Suprapubic skin (tissue), 4 donors: ENCODE data around the gene BRD3OS. TPM values are rescaled to one million over a fixed set of nuclear protein-coding genes. Genes with fewer than 3 reads are reported as not detected.

Experiments
- DNase-seq, 2 donors: peaks; one replicate each; pipeline ENCODE4 v3.0.0-alpha.2; 2019; ENCODE audit warnings: low spot score in 2 of 2
- H3K27ac ChIP-seq: fragments of 200-600 bp; sonication (generic); one replicate; pipeline ENCODE4 v1.5.1; 2019
- H3K27me3 ChIP-seq: fragments of 200-600 bp; sonication (generic); one replicate; pipeline ENCODE4 v1.5.1; 2019
- H3K36me3 ChIP-seq: fragments of 200-600 bp; sonication (generic); one replicate; pipeline ENCODE4 v1.5.1; 2019
- H3K4me1 ChIP-seq: fragments of 200-600 bp; sonication (generic); one replicate; pipeline ENCODE4 v1.5.1; 2019
- H3K4me3 ChIP-seq: fragments of 200-600 bp; sonication (generic); one replicate; pipeline ENCODE4 v1.5.1; 2019; ENCODE audit warnings: mild to moderate bottlenecking
- H3K9me3 ChIP-seq: fragments of 200-600 bp; sonication (generic); one replicate; pipeline ENCODE4 v1.5.1; 2019
- EP300 ChIP-seq: sonication (generic); formaldehyde crosslinking; IDR thresholded peaks from one replicate; pipeline ENCODE4 v1.6.1; 2017; ENCODE audit warnings: antibody characterized with exemption
- POLR2A ChIP-seq, 2 donors: fragments of 450-650 bp; IDR thresholded peaks; one replicate each; pipeline ENCODE4 v1.6.1; 2017; ENCODE audit warnings: antibody characterized with exemption in 2 of 2, mild to moderate bottlenecking in 2 of 2, moderate library complexity in 2 of 2
- POLR2AphosphoS5 ChIP-seq, 3 donors: sonication (generic); formaldehyde crosslinking; IDR thresholded peaks; one replicate each; pipeline ENCODE4 v1.6.1; 2017; ENCODE audit warnings: antibody characterized with exemption in 3 of 3
- WGBS: methylation state at CpG from one replicate; pipeline ENCODE4 v1.1.5; 2018; 5-methylcytosine and 5-hydroxymethylcytosine counted together
- total RNA-seq, 4 donors: library from RNA; depleted of rRNA; stranded (reverse); fragments of >200 nt; gene quantifications; one replicate each; pipeline ENCODE4 v1.1.0, GENCODE V29; 2016
- TF ChIP-seq, protein P1 (sequence below), 2 donors: fragments of 200-600 bp in 1 of 2; fragments of 450-650 bp in 1 of 2; sonication (generic) in 1 of 2; IDR thresholded peaks; one replicate each; pipeline ENCODE4 v1.5.1; 2016 to 2019; ENCODE audit warnings: antibody characterized with exemption in 2 of 2, mild to moderate bottlenecking in 1 of 2, moderate library complexity in 1 of 2

The BRD3OS gene
- total RNA-seq, 4 donors from 2014 or later = 6.2 to 10.4 (median 9.5) TPM

DNA sequence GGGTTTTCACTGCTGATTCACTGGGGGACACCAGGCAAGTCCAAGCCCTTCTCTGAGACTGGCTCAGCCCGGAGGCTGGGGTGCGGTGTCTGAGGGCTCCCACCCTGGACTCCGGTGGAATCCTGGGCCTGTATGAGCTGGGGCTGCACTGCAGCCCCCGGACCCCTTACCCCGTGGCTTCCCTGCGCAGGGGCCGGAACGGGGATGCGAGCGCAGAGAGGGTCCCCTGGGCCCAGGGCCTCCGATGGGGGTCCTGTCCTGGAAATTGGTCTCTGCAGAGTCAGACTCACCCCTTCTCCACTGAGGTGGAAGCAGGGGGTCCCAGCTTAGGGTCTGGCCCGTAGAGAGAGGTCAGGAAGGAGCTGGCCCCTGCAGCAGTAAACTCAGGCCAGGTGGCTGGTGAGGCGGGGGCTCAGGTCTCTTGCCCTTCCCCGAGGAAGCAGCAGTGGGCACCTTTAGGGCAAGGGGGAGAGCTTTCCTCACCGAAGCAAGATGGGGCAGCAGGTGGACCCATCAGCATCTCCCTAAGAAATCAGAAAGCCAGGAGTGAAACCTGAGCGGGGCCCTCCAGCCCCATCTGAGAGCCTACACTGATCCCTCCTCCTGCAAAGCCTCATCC, 31.5 kb upstream of the BRD3OS start:
- DNase-seq = peak in 1 of 2 donors; percentile 64
- 51% methylated on average over 11 of the region's 16 CpGs for WGBS
- peaks cover 11% of the 10 kb centered on the region for H3K27me3 ChIP-seq
- no peak for TF ChIP-seq POLR2A (IDR thresholded peaks at IDR 0.05)
- TF ChIP-seq POLR2AphosphoS5 (IDR thresholded peaks at IDR 0.05) = no peak
- TF ChIP-seq, protein P1, sequence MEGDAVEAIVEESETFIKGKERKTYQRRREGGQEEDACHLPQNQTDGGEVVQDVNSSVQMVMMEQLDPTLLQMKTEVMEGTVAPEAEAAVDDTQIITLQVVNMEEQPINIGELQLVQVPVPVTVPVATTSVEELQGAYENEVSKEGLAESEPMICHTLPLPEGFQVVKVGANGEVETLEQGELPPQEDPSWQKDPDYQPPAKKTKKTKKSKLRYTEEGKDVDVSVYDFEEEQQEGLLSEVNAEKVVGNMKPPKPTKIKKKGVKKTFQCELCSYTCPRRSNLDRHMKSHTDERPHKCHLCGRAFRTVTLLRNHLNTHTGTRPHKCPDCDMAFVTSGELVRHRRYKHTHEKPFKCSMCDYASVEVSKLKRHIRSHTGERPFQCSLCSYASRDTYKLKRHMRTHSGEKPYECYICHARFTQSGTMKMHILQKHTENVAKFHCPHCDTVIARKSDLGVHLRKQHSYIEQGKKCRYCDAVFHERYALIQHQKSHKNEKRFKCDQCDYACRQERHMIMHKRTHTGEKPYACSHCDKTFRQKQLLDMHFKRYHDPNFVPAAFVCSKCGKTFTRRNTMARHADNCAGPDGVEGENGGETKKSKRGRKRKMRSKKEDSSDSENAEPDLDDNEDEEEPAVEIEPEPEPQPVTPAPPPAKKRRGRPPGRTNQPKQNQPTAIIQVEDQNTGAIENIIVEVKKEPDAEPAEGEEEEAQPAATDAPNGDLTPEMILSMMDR (IDR thresholded peaks at IDR 0.05) = no peak
- TF ChIP-seq EP300 = no peak
- H3K9me3 ChIP-seq = no peaks in the 10 kb centered on the region
- peak overlapping the region; percentile 68 for H3K4me3 ChIP-seq
- peaks cover 42% of the 10 kb centered on the region for H3K4me1 ChIP-seq
- H3K27ac ChIP-seq = no peak overlapping the region
- H3K36me3 ChIP-seq = no peaks in the 10 kb centered on the region

DNA sequence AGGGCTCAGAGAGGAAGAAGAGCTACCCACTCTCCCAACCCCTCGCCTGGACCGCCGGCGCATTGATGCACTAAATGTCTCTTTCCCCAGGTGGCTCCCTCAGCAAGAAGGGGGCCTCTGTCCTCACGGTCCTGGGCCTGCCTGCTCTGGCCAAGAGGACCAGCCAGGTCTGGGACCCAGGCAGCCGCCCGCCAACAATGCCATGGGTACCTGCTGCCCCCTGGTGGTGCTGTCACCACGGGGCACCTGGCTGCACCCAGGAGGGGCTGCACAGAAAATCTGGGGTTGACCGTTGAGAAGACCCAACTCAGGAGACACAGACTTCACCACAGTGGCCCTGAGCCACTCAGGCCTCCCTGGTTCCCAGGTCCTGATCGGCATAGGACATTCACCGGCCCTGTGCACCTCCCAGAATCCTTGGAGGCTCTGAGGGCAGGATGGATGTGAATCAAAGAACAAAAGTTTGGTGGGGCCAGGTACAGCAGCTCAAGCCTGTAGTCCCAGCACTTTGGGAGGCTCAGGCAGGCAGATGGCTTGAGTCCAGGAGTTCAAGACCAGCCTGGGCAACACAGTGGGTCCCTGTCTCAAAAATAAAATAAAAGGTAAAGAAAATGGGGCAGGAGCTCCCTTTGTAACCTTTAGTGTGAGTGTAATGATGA, 30.8 kb upstream of the BRD3OS start:
- H3K27ac ChIP-seq = no peak overlapping the region
- TF ChIP-seq, protein P1 (IDR thresholded peaks at IDR 0.05) = peak; percentile 89 to 91
- TF ChIP-seq POLR2AphosphoS5 (IDR thresholded peaks at IDR 0.05) = no peak
- peak overlapping the region; percentile 68 for H3K4me3 ChIP-seq
- DNase-seq = peak in 1 of 2 donors; percentile 89
- WGBS = 17% methylated on average over 4 of the region's 11 CpGs
- H3K27me3 ChIP-seq = peaks cover 11% of the 10 kb centered on the region
- H3K9me3 ChIP-seq = no peaks in the 10 kb centered on the region
- H3K4me1 ChIP-seq = peaks cover 42% of the 10 kb centered on the region
- no peaks in the 10 kb centered on the region for H3K36me3 ChIP-seq

DNA sequence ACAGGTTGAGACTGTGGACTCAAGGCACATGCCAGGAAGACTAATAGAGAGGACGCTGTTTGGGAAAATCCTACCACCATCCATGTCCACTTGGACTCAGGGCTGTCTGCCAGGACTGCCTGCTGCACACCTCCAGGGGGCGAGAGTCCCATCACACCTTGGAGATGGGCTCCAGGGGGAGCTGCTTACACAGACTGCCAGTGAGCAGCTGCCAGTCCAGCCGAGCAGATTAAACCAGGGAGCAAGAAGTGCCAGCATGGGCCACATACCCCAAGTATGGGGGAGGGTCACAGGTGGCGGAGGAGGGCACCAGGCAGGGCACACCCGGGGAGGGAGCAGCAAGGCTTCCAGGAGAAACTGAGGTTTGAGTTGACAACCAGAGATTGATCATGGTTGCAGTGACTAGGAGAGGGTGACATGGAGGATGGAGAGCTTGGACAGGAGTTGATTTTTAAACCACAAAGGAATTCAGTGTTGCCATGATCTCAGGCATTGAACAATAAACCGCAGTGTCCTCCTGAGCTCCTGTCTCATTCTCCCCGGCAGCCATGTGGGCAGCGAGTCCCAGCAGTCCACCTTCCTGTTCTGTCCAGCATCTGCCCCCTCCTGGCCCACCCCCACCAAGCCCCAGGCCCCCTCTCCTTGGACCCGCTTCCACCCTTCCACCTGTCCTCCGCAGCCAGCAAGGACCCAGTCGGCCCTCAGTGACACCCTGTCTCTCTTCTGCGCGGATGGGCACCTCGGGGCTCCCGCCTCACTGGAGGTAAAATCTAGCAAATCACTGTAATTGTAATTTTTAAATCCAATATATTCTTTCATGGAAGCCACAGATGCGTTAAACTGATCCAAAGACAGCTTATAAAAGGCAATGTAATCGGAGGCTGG, 30.0 kb upstream of the BRD3OS start:
- no peak for DNase-seq
- Histone ChIP-seq H3K36me3 (no peaks in the 10 kb centered on the region), H3K4me3 (no peak overlapping the region), H3K27ac (no peak overlapping the region), H3K4me1 (peaks cover 37% of the 10 kb centered on the region), H3K27me3 (peaks cover 11% of the 10 kb centered on the region), H3K9me3 (no peaks in the 10 kb centered on the region)
- TF ChIP-seq POLR2A (IDR thresholded peaks at IDR 0.05) = no peak
- TF ChIP-seq EP300 = no peak
- TF ChIP-seq, protein P1 (IDR thresholded peaks at IDR 0.05) = no peak
- TF ChIP-seq POLR2AphosphoS5 (IDR thresholded peaks at IDR 0.05) = no peak
- 65% methylated on average over 17 of the region's 17 CpGs for WGBS

DNA sequence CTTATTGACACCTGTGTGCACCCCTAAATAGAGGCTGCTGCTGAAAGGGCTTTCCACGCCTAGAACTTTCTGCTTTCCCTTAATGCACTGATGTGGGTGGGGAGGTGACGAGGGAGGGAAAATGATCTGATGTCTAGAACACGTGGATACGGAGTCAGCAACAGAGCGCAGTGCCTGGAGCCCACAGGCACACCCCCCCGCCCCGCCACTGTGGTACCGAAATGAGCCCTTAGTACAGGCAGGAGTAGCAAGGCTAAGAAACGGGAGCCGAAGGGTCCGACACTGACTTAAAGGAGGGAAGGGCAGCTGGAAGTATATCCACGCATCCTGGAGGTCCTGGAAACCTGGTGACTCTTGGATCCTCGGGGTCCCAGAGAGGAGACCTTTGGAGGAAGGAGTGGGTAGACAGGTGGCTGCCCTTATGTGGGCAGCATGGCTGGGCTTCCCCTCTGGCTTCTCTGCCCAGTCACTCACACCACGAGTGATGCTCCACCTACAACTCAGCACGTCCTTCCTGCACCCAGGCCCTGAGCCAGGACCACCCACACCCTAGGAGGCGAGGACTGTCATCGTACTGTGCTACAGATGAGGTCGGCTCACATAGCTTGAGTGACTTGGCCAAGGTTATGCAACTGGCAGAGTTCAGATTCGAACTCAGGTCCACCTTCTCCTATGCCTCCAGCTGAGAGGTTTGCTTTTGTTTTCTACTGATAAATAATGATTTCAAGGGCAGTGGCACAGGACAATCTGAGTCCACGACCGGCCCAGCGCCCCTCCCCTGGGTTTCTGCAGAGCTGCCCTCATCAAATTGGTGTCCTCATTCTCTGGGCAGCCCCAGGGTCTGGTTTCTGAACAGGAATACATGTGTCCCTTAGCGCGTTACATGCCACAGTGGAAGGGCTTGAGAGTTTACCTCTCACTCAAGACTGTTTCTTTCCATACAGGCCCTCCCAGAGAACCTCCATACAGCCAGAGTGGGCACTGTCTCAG, 28.5 kb upstream of the BRD3OS start:
- H3K4me1 ChIP-seq = peaks cover 21% of the 10 kb centered on the region
- TF ChIP-seq, protein P1 (IDR thresholded peaks at IDR 0.05) = no peak
- no peak for TF ChIP-seq POLR2AphosphoS5 (IDR thresholded peaks at IDR 0.05)
- no peak for TF ChIP-seq EP300
- no peak for TF ChIP-seq POLR2A (IDR thresholded peaks at IDR 0.05)
- no peak for DNase-seq
- 64% methylated on average over 18 of the region's 24 CpGs for WGBS
- H3K27ac ChIP-seq = no peak overlapping the region
- no peaks in the 10 kb centered on the region for H3K9me3 ChIP-seq
- H3K27me3 ChIP-seq = peaks cover 11% of the 10 kb centered on the region
- no peak overlapping the region for H3K4me3 ChIP-seq
- H3K36me3 ChIP-seq = no peaks in the 10 kb centered on the region
